GM12878 (cell line): ENCODE data around the gene P3R3URF. TPM values are rescaled to one million over a fixed set of nuclear protein-coding genes. Genes with fewer than 3 reads are reported as not detected.

Experiments
- ATAC-seq: fragments of 200-7000 bp; cut with Tn5 transposase; 3 replicates; pipeline ENCODE4 v1.9.1; 2020; ENCODE audit warnings: mild to moderate bottlenecking, moderate library complexity
- BruUV-seq: library from RNA; stranded (reverse); fragments of 400-500 nt; replicated peaks from 2 replicates; lab custom pipeline; 2021; lab: Mats Ljungman, UMichigan
- CTCF ChIA-PET: fragments of 300-600 bp; sonication (Branson Sonifier 250); formaldehyde crosslinking; extraction: SDS; loops from one replicate; lab custom pipeline; 2021; ENCODE audit warnings: inconsistent platforms; lab: Yijun Ruan, JAX
- POLR2A ChIA-PET: fragments of 350-600 bp; formaldehyde crosslinking; extraction: SDS; loops from one replicate; lab custom pipeline; 2021; ENCODE audit warnings: inconsistent platforms; lab: Charles Lee
- RAD21 ChIA-PET: fragments of 300-600 bp; sonication (Branson Sonifier 250); formaldehyde crosslinking; loops from one replicate; lab custom pipeline; 2023; ENCODE audit warnings: antibody characterized with exemption; ENCODE audit not compliant: unreplicated experiment; lab: Charles Lee
- SMC1A ChIA-PET: fragments of 300-600 bp; sonication (Branson Sonifier 250); formaldehyde crosslinking; loops from one replicate; lab custom pipeline; 2023; ENCODE audit not compliant: unreplicated experiment, uncharacterized antibody; lab: Charles Lee
- DNase-seq: peaks from one replicate; pipeline ENCODE4 v3.0.0-alpha.2; 2011; ENCODE audit warnings: low read depth, low spot score
- FAIRE-seq: peaks from 3 replicates; lab custom pipeline; 2011; peaks lifted over from hg19 to GRCh38; lab: Jason Lieb, UNC
- H2AFZ ChIP-seq: 2 replicates; pipeline ENCODE4 v1.6.0; 2011; ENCODE audit warnings: low read depth, low read length, control low read depth; ENCODE audit not compliant: control insufficient read depth
- H3K27ac ChIP-seq: 2 replicates; pipeline ENCODE4 v1.5.1; 2011; ENCODE audit warnings: control low read depth; ENCODE audit not compliant: control insufficient read depth, insufficient read depth
- H3K27me3 ChIP-seq, 2 experiments: replicated peaks in 1 of 2; 2 replicates each; pipeline versions ENCODE4 v1.6.0 to v1.6.1; 2011; ENCODE audit warnings: low read length in 1 of 2; ENCODE audit not compliant: control insufficient read depth in 2 of 2, insufficient read depth in 2 of 2
- H3K36me3 ChIP-seq, 2 experiments: 2 replicates each; pipeline ENCODE4 v1.5.1; 2011; ENCODE audit warnings: low read length in 1 of 2; ENCODE audit not compliant: control insufficient read depth in 2 of 2, insufficient read depth in 2 of 2
- H3K4me1 ChIP-seq: 2 replicates; pipeline ENCODE4 v1.6.1; 2011; ENCODE audit warnings: mild to moderate bottlenecking, low read length, moderate library complexity, mixed read lengths; ENCODE audit not compliant: control insufficient read depth, insufficient read depth
- H3K4me2 ChIP-seq: 2 replicates; pipeline ENCODE4 v1.6.0; 2011; ENCODE audit warnings: control low read depth; ENCODE audit not compliant: control insufficient read depth, insufficient read depth
- H3K4me3 ChIP-seq: fragments of 200-600 bp; sonication (generic); 2 replicates; pipeline ENCODE4 v1.5.1; 2016
- H3K79me2 ChIP-seq: 2 replicates; pipeline ENCODE4 v1.6.0; 2011; ENCODE audit warnings: low read length; ENCODE audit not compliant: control insufficient read depth, insufficient read depth
- H3K9ac ChIP-seq: 2 replicates; pipeline ENCODE4 v1.8.0; 2011; ENCODE audit warnings: low read length, control low read depth, mixed read lengths; ENCODE audit not compliant: control insufficient read depth, insufficient read depth
- H3K9me3 ChIP-seq: replicated peaks from 3 replicates; pipeline ENCODE4 v1.5.1; 2011; ENCODE audit warnings: mild to moderate bottlenecking, low read length; ENCODE audit not compliant: control insufficient read depth, insufficient read depth
- H4K20me1 ChIP-seq: 2 replicates; pipeline ENCODE4 v1.6.0; 2011; ENCODE audit not compliant: control insufficient read depth, insufficient read depth
- DPF2 ChIP-seq: fragments of 450-650 bp; IDR thresholded peaks from 2 replicates; pipeline ENCODE4 v1.6.1; 2017; ENCODE audit warnings: mild to moderate bottlenecking
- EED ChIP-seq: sonication (generic); IDR thresholded peaks from 2 replicates; pipeline ENCODE4 v1.6.1; 2016; ENCODE audit warnings: antibody characterized with exemption, low read depth
- MTA3 ChIP-seq: IDR thresholded peaks from 2 replicates; pipeline ENCODE4 v1.6.1; 2012; ENCODE audit warnings: low read length, inconsistent platforms, borderline replicate concordance
- POLR2AphosphoS2 ChIP-seq: IDR thresholded peaks from 2 replicates; pipeline ENCODE4 v1.6.1; 2011; ENCODE audit warnings: low read depth, mild to moderate bottlenecking, low read length, improper control_type of control experiment, moderate library complexity
- RAD21 ChIP-seq: IDR thresholded peaks from 2 replicates; pipeline ENCODE4 v1.6.1; 2011; ENCODE audit warnings: mild to moderate bottlenecking, low read depth, low read length, moderate library complexity; ENCODE audit not compliant: insufficient read depth
- RB1 ChIP-seq: fragments of 450-650 bp; formaldehyde crosslinking; IDR thresholded peaks from 2 replicates; pipeline ENCODE4 v1.6.1; 2017; ENCODE audit warnings: mild to moderate bottlenecking, borderline replicate concordance
- RELA ChIP-seq: fragments of 450-650 bp; IDR thresholded peaks from 2 replicates; pipeline ENCODE4 v1.8.0; 2014; ENCODE audit warnings: borderline replicate concordance; ENCODE audit not compliant: partially characterized antibody
- SIN3A ChIP-seq: IDR thresholded peaks from 2 replicates; pipeline ENCODE4 v1.6.1; 2012; ENCODE audit warnings: low read depth, low read length, improper control_type of control experiment
- SMC3 ChIP-seq: IDR thresholded peaks from 2 replicates; pipeline ENCODE4 v1.6.1; 2011; ENCODE audit warnings: low read length, improper control_type of control experiment, borderline replicate concordance
- YBX1 ChIP-seq: fragments of 450-650 bp; IDR thresholded peaks from 2 replicates; pipeline ENCODE4 v1.6.1; 2016; ENCODE audit warnings: antibody characterized with exemption
- ZBED1 ChIP-seq: IDR thresholded peaks from 2 replicates; pipeline ENCODE4 v1.6.1; 2016; ENCODE audit warnings: borderline replicate concordance
- ZNF24 ChIP-seq: fragments of 450-650 bp; IDR thresholded peaks from 2 replicates; pipeline ENCODE4 v1.6.1; 2017; ENCODE audit warnings: antibody characterized with exemption, mild to moderate bottlenecking
- ZNF384 ChIP-seq: IDR thresholded peaks from 2 replicates; pipeline ENCODE4 v1.6.1; 2012; ENCODE audit warnings: low read depth, mild to moderate bottlenecking, low read length, improper control_type of control experiment, borderline replicate concordance
- WGBS: methylation state at CpG from one replicate; pipeline ENCODE4 v1.1.6; 2016; ENCODE audit warnings: low lambda C conversion rate; ENCODE audit not compliant: insufficient replicate concordance, insufficient coverage; ENCODE audit errors: missing lambda C conversion rate; 5-methylcytosine and 5-hydroxymethylcytosine counted together
- in situ Hi-C: fragments of 300-500 bp; cut with MboI; formaldehyde crosslinking; loops from 9 replicates; pipeline ENCODE4 v1.14.3; 2018; ENCODE audit warnings: mixed read lengths
- intact Hi-C: fragments of 100-400 bp; cut with micrococcal nuclease; formaldehyde crosslinking; loops from one replicate; pipeline ENCODE4 v1.14.2; 2022; ENCODE audit not compliant: unreplicated experiment
- polyA plus RNA-seq, 11 experiments: library from polyadenylated mRNA; depleted of rRNA in 4 of 11; unstranded in 6 of 11; stranded (reverse) in 5 of 11; fragments of >200 nt; fragmentation: Nextera tagmentation in 4 of 11; fragmentation: Illumina TruSeq in 1 of 11; extraction: Ambion mirVana in 4 of 11; extraction: Trizol in 1 of 11; gene quantifications; 1 replicate in 1 of 11; 2 replicates in 10 of 11; pipeline versions ENCODE4 v1.2.1 to v1.2.3, GENCODE V29; 2011 to 2016; ENCODE audit warnings: inconsistent platforms in 2 of 11, missing spikeins in 2 of 11, low read depth in 1 of 11
- total RNA-seq, 4 experiments: library from RNA; depleted of rRNA in 3 of 4; stranded (reverse); fragments of >200 nt in 3 of 4; fragmentation: Illumina TruSeq in 1 of 4; extraction: Trizol in 1 of 4; gene quantifications; 2 replicates each; pipeline versions ENCODE4 v1.2.1 to v1.2.3, GENCODE V29; 2013 to 2021
- TF ChIP-seq, protein P1 (sequence below): IDR thresholded peaks from 2 replicates; pipeline ENCODE4 v1.6.1; 2012; ENCODE audit warnings: low read depth, low read length, improper control_type of control experiment
- TF ChIP-seq, protein P2 (sequence below): fragments of 450-650 bp; IDR thresholded peaks from 2 replicates; pipeline ENCODE4 v1.6.1; 2016; ENCODE audit warnings: mild to moderate bottlenecking

The P3R3URF gene
- total and polyA plus RNA-seq, 10 of the 15 experiments (the other 5 are each of a cell fraction or from before 2014, with no cell fraction given) = not detected

DNA sequence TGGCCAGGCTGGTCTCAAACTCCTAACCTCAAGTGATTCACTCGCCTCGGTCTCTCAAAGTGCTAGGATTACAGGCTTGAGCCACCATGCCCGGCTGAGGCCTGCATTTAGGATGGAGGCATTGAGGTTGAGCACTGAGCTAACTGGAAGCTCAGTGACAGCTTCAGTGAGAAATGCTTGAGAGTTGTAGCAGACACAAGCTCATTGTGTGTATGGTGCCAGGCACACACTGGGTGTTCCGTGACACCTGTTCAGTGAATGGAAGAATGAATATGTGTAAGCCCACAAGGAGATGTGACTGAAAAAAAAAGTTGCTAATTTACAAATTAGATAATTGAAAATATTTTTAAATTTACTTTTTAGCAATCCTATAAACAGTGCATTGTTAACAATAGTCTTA lies 48.7 kb upstream of the P3R3URF start:
- no peak overlapping the region for H2AFZ ChIP-seq
- WGBS = 65% methylated on average over 4 of the region's 4 CpGs
- ATAC-seq (no peak), FAIRE-seq (no peak), DNase-seq (no peak)
- in situ Hi-C loops (loop anchor here (5.0 kb wide), 2 partner anchors 48 to 188 kb away; partner anchors contain the start of genes P3R3URF and TSPAN1), intact Hi-C loops (no loop called here)
- H3K4me3 ChIP-seq = no peak overlapping the region
- RAD21 ChIA-PET = interaction anchor here (1.0 to 5.1 kb wide), 7 partner anchors 22 to 189 kb away, joined by 3 to 63 read pairs (median 4); no protein-coding TSS in a partner anchor
- CTCF ChIA-PET = interaction anchor here (0.6 to 9.7 kb wide), 18 partner anchors 8 to 381 kb away, joined by 3 to 123 read pairs (median 11); partner anchors contain the start of gene POMGNT1
- no peak for TF ChIP-seq SIN3A
- TF ChIP-seq SMC3 = no peak
- TF ChIP-seq, protein P1, sequence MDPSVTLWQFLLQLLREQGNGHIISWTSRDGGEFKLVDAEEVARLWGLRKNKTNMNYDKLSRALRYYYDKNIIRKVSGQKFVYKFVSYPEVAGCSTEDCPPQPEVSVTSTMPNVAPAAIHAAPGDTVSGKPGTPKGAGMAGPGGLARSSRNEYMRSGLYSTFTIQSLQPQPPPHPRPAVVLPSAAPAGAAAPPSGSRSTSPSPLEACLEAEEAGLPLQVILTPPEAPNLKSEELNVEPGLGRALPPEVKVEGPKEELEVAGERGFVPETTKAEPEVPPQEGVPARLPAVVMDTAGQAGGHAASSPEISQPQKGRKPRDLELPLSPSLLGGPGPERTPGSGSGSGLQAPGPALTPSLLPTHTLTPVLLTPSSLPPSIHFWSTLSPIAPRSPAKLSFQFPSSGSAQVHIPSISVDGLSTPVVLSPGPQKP = no peak
- no peaks in the 10 kb centered on the region for H3K4me1 ChIP-seq
- no peaks in the 10 kb centered on the region for H3K27me3 ChIP-seq
- no peaks in the 10 kb centered on the region for H4K20me1 ChIP-seq
- H3K9ac ChIP-seq = no peak overlapping the region
- BruUV-seq = no TSS peak
- H3K27ac ChIP-seq = no peak overlapping the region
- no peak overlapping the region for H3K4me2 ChIP-seq
- no peaks in the 10 kb centered on the region for H3K36me3 ChIP-seq
- no peaks in the 10 kb centered on the region for H3K79me2 ChIP-seq
- SMC1A ChIA-PET = interaction anchor here (0.6 to 3.8 kb wide), 15 partner anchors 8 to 334 kb away, joined by 3 to 28 read pairs (median 4); partner anchors contain the start of genes P3R3URF and RAD54L
- POLR2A ChIA-PET = no interaction called here
- no peaks in the 10 kb centered on the region for H3K9me3 ChIP-seq

DNA sequence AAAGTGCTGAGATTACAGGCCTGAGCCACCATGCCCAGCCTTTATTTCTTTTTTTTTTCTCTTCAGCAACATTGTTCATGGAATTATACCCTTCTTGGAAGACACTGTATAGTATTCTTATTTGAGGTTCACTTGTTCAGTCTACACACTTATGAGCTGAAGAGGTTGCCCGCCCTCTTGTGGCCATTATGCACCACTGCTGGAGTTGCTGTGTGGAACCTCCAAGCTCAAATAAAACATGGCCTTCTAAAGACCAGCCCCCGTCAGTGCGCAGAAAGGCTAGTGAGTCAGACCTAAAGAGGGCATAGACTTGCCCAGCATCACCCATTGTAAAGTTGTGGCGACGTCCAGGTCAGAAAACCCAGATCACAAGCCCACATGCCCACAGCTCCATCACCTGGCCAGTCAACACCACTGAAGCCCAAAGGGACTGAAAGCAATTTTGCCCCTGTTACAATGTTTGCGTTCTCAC lies 47.2 kb upstream of the P3R3URF start:
- in situ Hi-C loops (no loop called here), intact Hi-C loops (loop anchor here (1.0 kb wide), 2 partner anchors 43 to 186 kb away; no protein-coding TSS in a partner anchor)
- no TSS peak for BruUV-seq
- no peaks in the 10 kb centered on the region for H3K4me1 ChIP-seq
- H2AFZ ChIP-seq = peak overlapping the region; percentile 58
- no peaks in the 10 kb centered on the region for H4K20me1 ChIP-seq
- CTCF ChIA-PET = interaction anchor here (0.6 to 9.7 kb wide), 65 partner anchors 8 to 648 kb away, joined by 3 to 123 read pairs (median 4); partner anchors contain the start of genes GPBP1L1, LRRC41, LURAP1 and POMGNT1
- H3K36me3 ChIP-seq = no peaks in the 10 kb centered on the region
- H3K9ac ChIP-seq = no peak overlapping the region
- no peak for DNase-seq
- ATAC-seq = peak; percentile 99
- RAD21 ChIA-PET = interaction anchor here (0.8 to 5.1 kb wide), 17 partner anchors 9 to 648 kb away, joined by 3 to 63 read pairs (median 5); partner anchors contain the start of genes P3R3URF, POMGNT1 and RAD54L
- SMC1A ChIA-PET = interaction anchor here (0.5 to 5.9 kb wide), 28 partner anchors 9 to 298 kb away, joined by 3 to 52 read pairs (median 4); partner anchors contain the start of genes LURAP1, P3R3URF, RAD54L and TSPAN1
- FAIRE-seq = peak; percentile 92
- no peak overlapping the region for H3K4me2 ChIP-seq
- H3K79me2 ChIP-seq = no peaks in the 10 kb centered on the region
- H3K4me3 ChIP-seq = no peak overlapping the region
- POLR2A ChIA-PET = interaction anchor here (1.0 to 1.5 kb wide), 2 partner anchors 24 to 184 kb away, joined by 3 to 9 read pairs; no protein-coding TSS in a partner anchor
- H3K27me3 ChIP-seq = no peaks in the 10 kb centered on the region
- H3K9me3 ChIP-seq = no peaks in the 10 kb centered on the region
- WGBS = 5% methylated on average over 6 of the region's 6 CpGs
- no peak overlapping the region for H3K27ac ChIP-seq
- TF ChIP-seq ZNF24 (0 out of 2 replicates have a peak, but pooled peaks have one; percentile 25), MTA3 (no peak), ZNF384 (no peak), RAD21 (peak; percentile 85), RELA (peak; percentile 33), RB1 (no peak; the same call in 1 of the 2 replicates), YBX1 (no peak), EED (0 out of 2 replicates have a peak, but pooled peaks have one; percentile 8), POLR2AphosphoS2 (no peak), ZBED1 (no peak), DPF2 (no peak)
- TF ChIP-seq, protein P2, sequence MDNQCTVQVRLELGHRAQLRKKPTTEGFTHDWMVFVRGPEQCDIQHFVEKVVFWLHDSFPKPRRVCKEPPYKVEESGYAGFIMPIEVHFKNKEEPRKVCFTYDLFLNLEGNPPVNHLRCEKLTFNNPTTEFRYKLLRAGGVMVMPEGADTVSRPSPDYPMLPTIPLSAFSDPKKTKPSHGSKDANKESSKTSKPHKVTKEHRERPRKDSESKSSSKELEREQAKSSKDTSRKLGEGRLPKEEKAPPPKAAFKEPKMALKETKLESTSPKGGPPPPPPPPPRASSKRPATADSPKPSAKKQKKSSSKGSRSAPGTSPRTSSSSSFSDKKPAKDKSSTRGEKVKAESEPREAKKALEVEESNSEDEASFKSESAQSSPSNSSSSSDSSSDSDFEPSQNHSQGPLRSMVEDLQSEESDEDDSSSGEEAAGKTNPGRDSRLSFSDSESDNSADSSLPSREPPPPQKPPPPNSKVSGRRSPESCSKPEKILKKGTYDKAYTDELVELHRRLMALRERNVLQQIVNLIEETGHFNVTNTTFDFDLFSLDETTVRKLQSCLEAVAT = no peak
